NCI-H526 treated with DMSO at 0.1 percent for 48 hours (cell line): Measurements from ENCODE around the gene KCNE4.

Experiments used
- DNase-seq: peaks from one replicate; lab custom pipeline; 2025; lab: John Stamatoyannopoulos, UW

The KCNE4 gene

DNA sequence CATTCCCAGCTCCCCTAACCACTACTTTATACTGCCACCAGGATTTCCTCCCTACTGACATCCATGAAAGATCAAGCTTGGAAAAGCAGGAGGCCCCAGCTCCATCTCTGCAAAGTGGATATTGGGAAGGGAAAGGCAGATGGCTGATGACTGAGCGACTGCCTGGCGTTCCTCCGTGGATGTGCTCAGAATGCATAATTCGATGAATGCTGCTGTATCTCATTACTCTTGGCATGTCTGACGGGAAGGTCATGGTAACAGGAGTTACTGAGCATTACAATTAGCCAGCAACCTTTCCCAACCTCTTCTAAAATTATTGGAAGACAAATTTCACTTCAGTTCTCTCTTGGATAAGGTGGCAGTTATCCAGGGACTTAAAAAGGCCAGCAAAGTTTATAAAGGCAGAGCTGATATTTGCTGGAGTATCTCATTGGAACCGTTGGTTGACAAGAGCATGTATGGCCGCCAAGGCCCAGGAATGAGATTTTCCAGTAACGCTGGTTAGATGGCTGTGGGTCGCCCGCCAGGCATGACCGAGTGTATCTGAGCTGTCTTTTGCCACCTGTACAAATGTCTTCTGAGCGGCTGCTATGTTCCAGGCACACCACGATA, 34.5 kb downstream of the KCNE4 start:
- no peak for DNase-seq

DNA sequence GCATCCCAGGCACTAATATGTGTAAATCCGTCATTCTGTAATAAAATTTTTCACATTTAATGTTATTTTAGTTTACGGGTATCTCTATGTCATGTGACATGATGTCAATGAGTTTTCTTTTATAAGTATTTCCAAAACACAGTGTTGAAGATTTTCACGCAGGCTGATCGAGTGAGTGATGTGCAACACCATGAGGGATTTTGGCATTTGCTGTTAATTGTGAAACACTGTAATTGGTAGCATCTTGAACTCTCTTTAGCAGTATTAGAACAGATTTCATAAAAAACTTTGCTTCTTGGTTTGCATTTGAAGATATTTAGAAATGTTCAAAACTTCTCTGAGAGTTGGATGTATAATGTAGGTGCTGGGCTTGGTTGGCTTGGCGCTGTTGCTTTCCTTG, 35.5 kb downstream of the KCNE4 start:
- DNase-seq = no peak

DNA sequence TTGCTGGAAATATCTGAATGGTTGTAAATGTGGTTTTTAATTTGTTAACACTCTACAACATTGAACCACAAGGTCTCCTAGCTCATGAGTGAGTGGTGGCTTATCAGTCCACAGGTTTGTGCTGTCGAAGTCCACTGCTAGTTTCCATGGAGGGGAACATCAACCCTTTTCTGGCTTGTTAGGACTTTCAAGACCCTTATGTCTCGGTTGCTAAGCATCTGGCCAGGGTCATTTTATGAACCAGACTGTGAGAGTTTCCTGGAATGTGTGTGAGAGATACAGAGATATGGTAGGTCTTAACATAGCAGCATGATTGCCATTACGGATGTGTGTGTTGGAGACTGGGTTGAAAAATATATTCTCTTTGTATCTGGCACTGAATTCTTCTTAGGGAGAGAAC, 36.9 kb downstream of the KCNE4 start:
- DNase-seq = no peak

DNA sequence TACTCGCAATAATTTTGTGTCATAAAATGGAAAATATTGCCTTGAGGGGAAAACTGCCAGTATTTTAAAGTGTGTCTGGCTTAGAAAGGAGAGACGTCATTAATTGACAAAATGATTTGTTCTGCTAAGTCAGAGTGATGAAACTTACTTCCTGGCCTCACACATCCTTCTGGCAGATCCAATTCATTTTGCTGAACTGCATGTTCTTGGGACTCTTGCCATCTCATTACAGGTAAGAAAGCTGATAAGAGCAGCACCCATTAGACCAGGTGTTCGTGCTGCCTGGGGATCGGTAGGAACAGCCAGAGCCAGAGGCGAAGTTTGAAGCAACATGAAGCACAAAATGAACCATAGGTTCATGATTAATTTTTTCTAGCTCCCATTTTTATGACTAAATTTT, 38.0 kb downstream of the KCNE4 start:
- DNase-seq = no peak

GRCh38 chr2:223090540-223091235, 38.7 kb downstream of the KCNE4 start:
- DNase-seq = no peak

GRCh38 chr2:223092667-223093066, 40.7 kb downstream of the KCNE4 start:
- no peak for DNase-seq

GRCh38 chr2:223093436-223094241, 41.6 kb downstream of the KCNE4 start:
- DNase-seq = peak; percentile 51

DNA sequence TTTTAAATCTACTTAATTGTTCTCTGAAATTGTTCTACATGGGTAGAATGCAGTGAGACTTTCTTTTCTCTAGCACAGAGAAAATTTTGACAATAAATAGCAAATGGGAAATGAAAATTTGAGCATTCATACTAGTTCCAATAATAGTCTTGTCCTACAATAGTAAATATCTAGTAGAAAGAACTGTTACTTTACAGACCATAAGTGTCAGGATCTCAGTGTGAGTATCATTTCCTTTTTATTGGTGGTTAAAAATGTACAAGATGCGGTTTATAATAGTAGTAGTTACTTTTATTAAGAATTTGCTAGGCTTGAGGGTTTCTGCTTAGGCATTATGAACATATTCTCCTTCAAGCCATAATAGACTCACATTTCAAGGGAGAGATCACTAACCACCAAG, 43.2 kb downstream of the KCNE4 start:
- no peak for DNase-seq

DNA sequence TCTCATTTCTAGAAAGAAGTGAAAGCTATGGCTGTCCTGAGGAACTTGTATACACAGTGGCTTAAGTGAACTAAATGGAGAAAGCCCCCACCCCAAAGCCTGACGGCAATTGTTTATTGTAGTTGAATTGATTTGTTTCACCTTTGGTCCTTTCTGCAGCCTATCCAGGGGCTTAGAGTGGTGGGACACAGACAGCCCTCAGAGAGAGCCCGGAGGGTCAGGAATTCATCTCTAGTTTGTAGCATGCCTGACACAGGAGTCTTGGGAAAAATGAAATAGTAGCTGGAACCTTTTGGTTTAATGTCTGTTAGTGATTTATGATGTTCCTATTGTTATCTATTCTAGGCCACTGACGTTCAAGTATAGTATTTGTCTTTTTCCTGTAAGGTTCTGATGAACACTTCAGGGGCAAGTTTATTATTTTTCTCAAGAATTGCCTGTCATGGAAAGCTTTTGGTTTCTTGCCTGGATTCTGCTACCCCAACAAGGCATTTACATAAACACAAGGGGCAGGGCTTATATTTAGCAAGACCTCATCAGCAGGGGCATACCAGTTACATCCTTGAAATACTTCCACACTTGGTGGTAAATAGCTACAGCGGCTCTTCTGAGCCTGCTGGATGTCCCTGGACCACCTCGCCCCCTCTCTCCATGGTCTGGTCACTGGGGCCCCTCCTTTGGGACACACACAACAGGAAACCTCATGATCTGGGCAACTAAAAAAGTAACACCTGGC, 44.4 kb downstream of the KCNE4 start:
- DNase-seq = no peak

GRCh38 chr2:223097888-223098383, 45.9 kb downstream of the KCNE4 start:
- DNase-seq = no peak

GRCh38 chr2:223099561-223099960, 47.6 kb downstream of the KCNE4 start:
- DNase-seq = no peak

DNA sequence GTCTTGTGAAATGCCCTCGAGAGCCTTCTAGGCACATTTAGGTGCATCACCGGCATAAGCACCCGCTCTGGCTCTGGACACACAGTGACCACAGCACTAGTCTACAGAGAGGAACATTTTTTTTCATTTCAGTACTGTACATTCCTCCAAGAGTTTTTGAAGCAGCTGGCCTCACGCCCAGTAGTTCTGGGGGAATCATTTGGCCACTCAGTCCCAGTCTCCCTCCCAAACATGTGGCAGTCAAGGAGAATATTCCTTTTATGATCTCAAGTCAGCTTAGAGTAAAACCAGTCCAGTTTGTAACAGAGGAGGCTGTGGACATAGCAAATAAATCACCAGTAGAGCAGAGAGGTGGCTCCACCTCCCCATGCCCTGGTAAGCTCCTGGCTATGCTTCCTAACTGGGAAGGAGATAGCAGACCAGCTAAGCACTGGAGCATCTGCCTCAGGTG, 48.1 kb downstream of the KCNE4 start:
- no peak for DNase-seq

DNA sequence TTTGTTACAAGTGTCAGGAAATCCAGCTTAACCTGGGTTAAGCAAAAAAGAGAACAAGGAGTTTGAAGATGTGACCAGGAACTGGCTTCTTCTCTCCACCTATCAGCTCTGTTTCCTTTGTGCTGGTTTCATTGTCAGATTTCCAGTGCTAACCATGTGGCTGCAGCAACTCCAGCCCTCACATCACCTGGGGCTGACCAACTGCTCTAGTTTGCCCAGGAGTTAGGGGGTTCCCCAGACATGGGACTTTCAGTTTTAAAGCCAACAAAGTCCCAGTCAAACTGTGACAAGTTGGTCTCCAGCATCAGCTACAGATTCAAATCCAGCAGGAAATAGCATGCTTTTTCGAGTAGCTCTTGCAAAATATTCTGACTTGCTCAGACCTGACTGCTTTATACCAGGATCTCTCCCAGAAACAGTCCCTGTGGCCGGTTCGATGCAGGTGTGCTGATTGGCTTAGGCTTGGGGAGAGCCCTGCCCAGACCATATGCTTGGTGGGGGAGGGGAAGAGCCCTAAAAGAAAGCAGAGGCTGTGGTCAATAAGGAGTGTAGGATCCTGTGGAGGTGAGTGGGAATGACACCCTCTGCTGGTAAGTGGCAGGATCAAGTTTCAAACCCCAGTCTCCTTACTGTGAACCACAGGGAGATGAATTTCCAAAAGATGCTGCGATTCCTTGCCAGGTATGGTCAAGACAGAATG, 49.5 kb downstream of the KCNE4 start:
- peak; percentile 17 for DNase-seq

DNA sequence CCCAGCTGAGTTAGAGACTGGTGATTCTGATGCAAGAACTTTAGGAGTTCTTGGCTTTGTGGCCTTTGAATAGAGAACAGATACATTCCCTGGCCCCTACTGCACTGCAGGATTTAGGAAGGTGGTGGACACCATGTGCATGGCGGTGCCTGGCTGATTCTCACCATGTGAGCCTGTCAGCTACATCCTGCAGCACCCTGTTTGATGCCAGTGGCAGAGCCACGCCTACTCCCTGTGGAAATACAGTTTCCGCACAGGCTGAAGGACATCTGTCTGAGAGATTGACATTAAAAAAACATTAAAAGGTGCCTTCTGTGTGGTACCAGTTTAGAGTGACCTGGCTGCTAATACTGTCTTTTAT, 50.0 kb downstream of the KCNE4 start:
- DNase-seq = no peak

- DNase-seq = no peak
These were observed 50.5 kb downstream of the KCNE4 start for GRCh38 chr2:223102450-223102849.

- DNase-seq = no peak
These were observed 52.5 kb downstream of the KCNE4 start for GRCh38 chr2:223104336-223105132.
